ENCODE measurements around the gene SLC7A7. TPM values are rescaled to one million over a fixed set of nuclear protein-coding genes. Genes with fewer than 3 reads are reported as not detected.
"Not testable (repeated sequence)": the region's sequence is repeated elsewhere in the genome, so short reads cannot be mapped to it uniquely, and the experiment has no call there.

The SLC7A7 gene
- total RNA-seq, 1 experiment from 2014 or later, result 8.7 TPM

DNA sequence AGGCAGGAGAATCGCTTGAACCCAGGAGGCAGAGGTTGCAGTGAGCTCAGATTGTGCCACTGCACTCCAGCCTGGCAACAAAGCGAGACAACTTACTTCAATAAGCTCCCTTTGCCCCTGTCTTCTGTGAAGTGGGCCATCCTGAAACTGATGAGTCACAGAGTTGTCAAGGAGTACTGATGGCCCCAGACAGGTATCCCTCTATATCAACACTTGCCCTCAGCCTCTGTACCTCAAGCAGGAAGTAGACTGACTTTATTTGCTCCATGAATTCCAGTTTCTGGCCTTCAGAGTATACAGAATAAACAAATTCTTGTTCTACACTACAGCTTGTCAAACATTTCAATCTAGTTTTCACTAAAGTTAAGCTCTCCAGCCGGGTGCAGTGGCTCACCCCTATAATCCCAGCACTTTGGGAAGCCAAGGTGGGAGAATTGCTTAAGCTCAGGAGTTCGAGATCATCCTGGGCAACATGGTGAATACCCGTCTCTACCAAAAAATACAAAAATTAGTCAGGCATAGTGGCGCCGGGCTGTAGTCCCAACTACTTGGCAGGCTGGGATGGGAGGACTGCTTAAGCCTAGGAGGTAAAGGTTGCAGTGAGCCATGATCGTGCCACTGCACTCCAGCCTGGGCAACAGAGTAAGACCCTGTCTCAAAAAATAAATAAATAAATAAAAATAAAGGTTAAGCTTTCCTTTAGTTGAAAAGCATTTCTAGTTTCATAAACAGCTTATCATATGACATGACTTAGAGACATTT is 39.9 kb upstream of the SLC7A7 start:
- no peaks in the 10 kb centered on the region for H3K4me1 Mint-ChIP-seq (ENCODE audit: low read depth, unreplicated experiment)
- TF ChIP-seq, protein P1, sequence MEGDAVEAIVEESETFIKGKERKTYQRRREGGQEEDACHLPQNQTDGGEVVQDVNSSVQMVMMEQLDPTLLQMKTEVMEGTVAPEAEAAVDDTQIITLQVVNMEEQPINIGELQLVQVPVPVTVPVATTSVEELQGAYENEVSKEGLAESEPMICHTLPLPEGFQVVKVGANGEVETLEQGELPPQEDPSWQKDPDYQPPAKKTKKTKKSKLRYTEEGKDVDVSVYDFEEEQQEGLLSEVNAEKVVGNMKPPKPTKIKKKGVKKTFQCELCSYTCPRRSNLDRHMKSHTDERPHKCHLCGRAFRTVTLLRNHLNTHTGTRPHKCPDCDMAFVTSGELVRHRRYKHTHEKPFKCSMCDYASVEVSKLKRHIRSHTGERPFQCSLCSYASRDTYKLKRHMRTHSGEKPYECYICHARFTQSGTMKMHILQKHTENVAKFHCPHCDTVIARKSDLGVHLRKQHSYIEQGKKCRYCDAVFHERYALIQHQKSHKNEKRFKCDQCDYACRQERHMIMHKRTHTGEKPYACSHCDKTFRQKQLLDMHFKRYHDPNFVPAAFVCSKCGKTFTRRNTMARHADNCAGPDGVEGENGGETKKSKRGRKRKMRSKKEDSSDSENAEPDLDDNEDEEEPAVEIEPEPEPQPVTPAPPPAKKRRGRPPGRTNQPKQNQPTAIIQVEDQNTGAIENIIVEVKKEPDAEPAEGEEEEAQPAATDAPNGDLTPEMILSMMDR (IDR thresholded peaks at IDR 0.05; ENCODE audit: unreplicated experiment), result no peak

DNA sequence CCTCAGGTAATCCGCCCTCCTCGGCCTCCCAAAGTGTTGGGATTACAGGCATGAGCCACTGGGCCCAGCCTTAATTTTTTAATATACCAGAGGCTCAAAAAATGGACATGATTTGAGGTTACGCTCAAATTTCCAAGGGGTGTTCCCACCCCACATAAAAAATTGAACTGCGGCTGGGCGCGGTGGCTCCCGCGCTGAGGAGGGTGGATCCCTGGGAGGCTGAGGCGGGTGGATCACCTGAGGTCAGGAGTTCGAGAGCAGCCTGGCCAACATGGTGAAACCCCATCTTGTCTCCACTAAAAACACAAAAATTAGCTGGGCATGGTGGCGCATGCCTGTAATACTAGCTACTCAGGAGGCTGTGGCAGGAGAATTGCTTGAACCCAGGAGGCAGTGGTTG is 39.1 kb upstream of the SLC7A7 start:
- not testable (repeated sequence) for H3K9me3 Mint-ChIP-seq (ENCODE audit: low read depth, unreplicated experiment); BruUV-seq (replicated peaks); DNase-seq; H3K27me3 Mint-ChIP-seq (ENCODE audit: unreplicated experiment); H3K4me3 Mint-ChIP-seq (ENCODE audit: low read depth, unreplicated experiment); H3K36me3 Mint-ChIP-seq (ENCODE audit: insufficient read depth, unreplicated experiment); H3K27ac Mint-ChIP-seq (ENCODE audit: unreplicated experiment); H3K4me1 Mint-ChIP-seq (ENCODE audit: low read depth, unreplicated experiment)
- CTCF ChIA-PET, result interaction anchor here (0.7 to 3.4 kb wide), 10 partner anchors 15 to 247 kb away, joined by 3 to 46 read pairs (median 4); partner anchors contain the start of genes LRP10 and PSMB5
- intact Hi-C loops (cut with micrococcal nuclease; ENCODE audit: unreplicated experiment), result loop anchor here (5.0 kb wide), 1 partner anchor 197 kb away; no protein-coding TSS in a partner anchor

More for the DNA sequence above, 39.9 kb upstream of the SLC7A7 start:
- no peaks in the 10 kb centered on the region for H3K9me3 Mint-ChIP-seq (ENCODE audit: low read depth, unreplicated experiment)
- CTCF ChIA-PET, result interaction anchor here (0.6 to 3.4 kb wide), 8 partner anchors 32 to 294 kb away, joined by 3 to 46 read pairs (median 3); partner anchors contain the start of gene PSMB5
- no peaks in the 10 kb centered on the region for H3K27me3 Mint-ChIP-seq (ENCODE audit: unreplicated experiment)
- BruUV-seq (replicated peaks), result no TSS peak
- H3K36me3 Mint-ChIP-seq (ENCODE audit: insufficient read depth, unreplicated experiment), result no peaks in the 10 kb centered on the region
- DNase-seq, result no peak
- intact Hi-C loops (cut with micrococcal nuclease; ENCODE audit: unreplicated experiment), result loop anchor here (5.0 kb wide), 1 partner anchor 198 kb away; no protein-coding TSS in a partner anchor
- H3K4me3 Mint-ChIP-seq (ENCODE audit: low read depth, unreplicated experiment), result no peak overlapping the region
- H3K27ac Mint-ChIP-seq (ENCODE audit: unreplicated experiment), result no peak overlapping the region

DNA sequence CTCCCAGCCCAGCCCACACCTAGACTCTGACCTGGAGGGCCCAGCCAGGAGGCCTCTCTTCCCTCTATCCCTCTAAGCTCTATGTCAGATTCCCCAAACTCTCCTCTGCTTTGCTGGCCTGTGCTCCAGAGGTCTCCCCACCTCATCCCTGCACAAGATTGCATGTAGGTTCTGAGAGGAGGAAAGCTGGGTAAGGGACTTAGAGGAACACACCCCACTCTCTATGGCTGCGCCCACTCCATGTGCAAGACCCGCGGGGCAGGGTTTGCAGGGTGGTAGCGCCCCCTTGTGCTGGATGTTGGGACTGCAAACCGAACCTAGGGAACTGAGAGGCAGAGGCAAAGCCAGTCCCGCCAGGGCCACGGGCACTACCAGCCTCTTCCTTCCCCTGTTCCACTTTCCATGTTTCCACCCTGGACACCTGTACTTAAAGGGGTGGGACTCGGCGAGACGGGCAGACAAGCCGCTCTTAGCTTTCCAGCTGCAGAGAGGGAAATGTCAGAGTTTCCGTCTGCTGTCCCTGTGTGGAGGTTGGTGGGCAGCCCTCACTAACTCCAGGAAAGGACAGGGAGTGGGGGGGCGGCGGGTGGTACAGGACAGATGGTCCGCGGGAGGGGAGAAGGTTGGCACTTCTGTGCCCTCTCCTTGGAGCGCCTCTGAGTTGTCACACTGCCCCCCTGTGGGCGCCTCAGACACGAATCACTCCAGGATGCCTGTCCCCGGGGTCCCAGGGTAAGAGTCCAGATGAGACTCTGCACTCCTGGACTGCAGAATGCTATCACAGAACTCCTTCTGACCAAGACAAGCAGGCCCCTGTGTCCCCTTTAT is 37.9 kb upstream of the SLC7A7 start:
- BruUV-seq (replicated peaks), result no TSS peak
- intact Hi-C loops (cut with micrococcal nuclease; ENCODE audit: unreplicated experiment), result loop anchor here (1.0 to 5.0 kb wide), 4 partner anchors 30 to 296 kb away; no protein-coding TSS in a partner anchor
- no peaks in the 10 kb centered on the region for H3K4me1 Mint-ChIP-seq (ENCODE audit: low read depth, unreplicated experiment)
- peak; percentile 91 for DNase-seq
- TF ChIP-seq, protein P1 (IDR thresholded peaks at IDR 0.05; ENCODE audit: unreplicated experiment), result peak; percentile 77
- no peaks in the 10 kb centered on the region for H3K9me3 Mint-ChIP-seq (ENCODE audit: low read depth, unreplicated experiment)
- no peaks in the 10 kb centered on the region for H3K36me3 Mint-ChIP-seq (ENCODE audit: insufficient read depth, unreplicated experiment)
- H3K27ac Mint-ChIP-seq (ENCODE audit: unreplicated experiment), result peak overlapping the region; percentile 51
- peak overlapping the region; percentile 52 for H3K4me3 Mint-ChIP-seq (ENCODE audit: low read depth, unreplicated experiment)
- H3K27me3 Mint-ChIP-seq (ENCODE audit: unreplicated experiment), result no peaks in the 10 kb centered on the region
- CTCF ChIA-PET, result interaction anchor here (0.6 to 3.4 kb wide), 14 partner anchors 14 to 263 kb away, joined by 3 to 46 read pairs (median 4); partner anchors contain the start of genes LRP10, MMP14 and OXA1L

DNA sequence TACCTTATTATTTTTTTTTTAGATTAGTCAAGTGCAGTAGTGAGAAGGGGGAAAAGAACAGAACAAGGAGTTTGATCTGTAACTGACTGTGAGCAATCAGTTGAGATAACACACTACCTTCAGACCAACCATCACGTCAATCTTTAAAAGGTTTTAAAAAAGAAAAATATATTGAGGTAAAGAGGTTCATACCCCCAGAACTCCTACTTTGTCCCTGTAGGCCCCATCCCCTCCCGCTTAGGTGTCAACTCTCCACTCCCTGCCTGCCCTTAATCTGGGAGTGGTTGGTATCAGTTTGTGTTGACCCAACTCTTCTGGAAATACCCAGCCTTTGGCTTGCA is 37.3 kb upstream of the SLC7A7 start:
- Mint-ChIP-seq H3K27me3 (ENCODE audit: unreplicated experiment) (no peaks in the 10 kb centered on the region), H3K27ac (ENCODE audit: unreplicated experiment) (no peak overlapping the region), H3K4me1 (ENCODE audit: low read depth, unreplicated experiment) (no peaks in the 10 kb centered on the region), H3K4me3 (ENCODE audit: low read depth, unreplicated experiment) (no peak overlapping the region), H3K9me3 (ENCODE audit: low read depth, unreplicated experiment) (no peaks in the 10 kb centered on the region), H3K36me3 (ENCODE audit: insufficient read depth, unreplicated experiment) (no peaks in the 10 kb centered on the region)
- intact Hi-C loops (cut with micrococcal nuclease; ENCODE audit: unreplicated experiment), result loop anchor here (2.0 to 5.0 kb wide), 2 partner anchors 195 to 296 kb away; no protein-coding TSS in a partner anchor
- no peak for DNase-seq
- BruUV-seq (replicated peaks), result no TSS peak
- TF ChIP-seq, protein P1 (IDR thresholded peaks at IDR 0.05; ENCODE audit: unreplicated experiment), result no peak
- CTCF ChIA-PET, result interaction anchor here (0.6 to 3.4 kb wide), 12 partner anchors 13 to 263 kb away, joined by 3 to 46 read pairs (median 4); partner anchors contain the start of genes MMP14 and OXA1L

DNA sequence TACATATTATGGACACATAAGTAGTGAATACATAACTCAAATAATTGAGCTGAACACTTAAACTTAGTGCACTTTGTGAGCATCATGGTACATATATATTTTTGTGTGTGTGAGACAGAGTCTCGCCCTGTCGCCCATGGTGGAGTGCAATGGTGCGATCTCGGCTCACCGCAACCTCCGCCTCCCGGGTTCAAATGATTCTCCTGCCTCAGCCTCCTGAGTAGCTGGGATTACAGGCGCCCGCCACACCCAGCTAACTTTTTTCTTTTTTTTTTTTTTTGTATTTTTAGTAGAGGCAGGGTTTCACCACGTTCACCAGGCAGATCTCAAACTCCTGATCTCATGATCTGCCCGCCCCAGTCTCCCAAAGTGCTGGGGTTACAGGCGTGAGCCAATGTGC is 36.9 kb upstream of the SLC7A7 start:
- not testable (repeated sequence) for H3K4me1 Mint-ChIP-seq (ENCODE audit: low read depth, unreplicated experiment); BruUV-seq (replicated peaks)

More for the DNA sequence above, 36.9 kb upstream of the SLC7A7 start:
- CTCF ChIA-PET, result interaction anchor here (0.6 to 3.4 kb wide), 12 partner anchors 15 to 484 kb away, joined by 3 to 46 read pairs (median 4); partner anchors contain the start of genes MMP14 and OXA1L
- intact Hi-C loops (cut with micrococcal nuclease; ENCODE audit: unreplicated experiment), result loop anchor here (2.0 to 5.0 kb wide), 2 partner anchors 195 to 295 kb away; no protein-coding TSS in a partner anchor
- not testable (repeated sequence) for H3K4me3 Mint-ChIP-seq (ENCODE audit: low read depth, unreplicated experiment); H3K9me3 Mint-ChIP-seq (ENCODE audit: low read depth, unreplicated experiment); DNase-seq; H3K27me3 Mint-ChIP-seq (ENCODE audit: unreplicated experiment); H3K27ac Mint-ChIP-seq (ENCODE audit: unreplicated experiment); H3K36me3 Mint-ChIP-seq (ENCODE audit: insufficient read depth, unreplicated experiment)
